Prostate gland (tissue), 2 donors: Measurements from ENCODE around the gene NEDD4L.

ENCODE experiments used
- CTCF ChIP-seq, 4 experiments: fragments of 200-600 bp in 2 of 4; fragments of 450-650 bp in 2 of 4; sonication (generic) in 2 of 4; IDR thresholded peaks; 1 replicate in 3 of 4; 2 replicates in 1 of 4; pipeline ENCODE4 v1.5.1; 2016 to 2019; ENCODE audit warnings: antibody characterized with exemption in 4 of 4, mild to moderate bottlenecking in 2 of 4, moderate library complexity in 2 of 4
- POLR2A ChIP-seq: fragments of 450-650 bp; IDR thresholded peaks from one replicate; pipeline ENCODE4 v1.6.1; 2016; ENCODE audit warnings: antibody characterized with exemption, mild to moderate bottlenecking
- POLR2AphosphoS5 ChIP-seq: sonication (generic); formaldehyde crosslinking; IDR thresholded peaks from one replicate; pipeline ENCODE4 v1.6.1; 2017; ENCODE audit warnings: antibody characterized with exemption

- TF ChIP-seq POLR2AphosphoS5 (no peak), CTCF (IDR thresholded peaks at IDR 0.05) (peak; percentile 31 to 69 (median 62)), POLR2A (no peak)
These were observed 91.8 kb downstream of the NEDD4L start for GRCh38 chr18:58135701-58136331.
